ENCODE data around the gene RDH8. TPM values are rescaled to one million over a fixed set of nuclear protein-coding genes. Genes with fewer than 3 reads are reported as not detected.

The RDH8 gene
- polyA plus RNA-seq, 1 of the 3 experiments (the other 2 are of a cell fraction): not detected

GRCh38 chr19:10006752-10007323, 6.4 kb upstream of the RDH8 start:
- Histone ChIP-seq H3K4me1 (ENCODE audit: control insufficient read depth in 1 of 2, insufficient read depth in 2 of 2, low read depth in 1 of 2, low read length in 1 of 2) (no peaks in the 10 kb centered on the region), H3F3A (replicated peaks; ENCODE audit: insufficient read depth) (peaks cover 6% of the 10 kb centered on the region), H3K4me2 (no peak overlapping the region), H4K20me1 (ENCODE audit: insufficient read depth) (no peaks in the 10 kb centered on the region), H3K9ac (no peak overlapping the region), H3K9me3 (no peaks in the 10 kb centered on the region), H3K36me3 (replicated peaks in 1 of 2; ENCODE audit: control insufficient read depth in 1 of 2, insufficient read depth in 2 of 2, low read length in 1 of 2) (no peaks in the 10 kb centered on the region), H3K9me2 (no peaks in the 10 kb centered on the region), H3K27ac (ENCODE audit: low read depth in 2 of 2, low read length in 1 of 2) (no peak overlapping the region), H2AFZ (ENCODE audit: low read depth) (no peak overlapping the region), H3K4me3 (ENCODE audit: low read depth in 2 of 2, low read length in 1 of 2) (no peak overlapping the region), H3K79me2 (ENCODE audit: insufficient read depth) (no peaks in the 10 kb centered on the region), H3K27me3 (ENCODE audit: insufficient read depth) (peaks cover 23% of the 10 kb centered on the region; the same call in 1 of the 2 replicates)
- POLR2A ChIA-PET: no interaction called here
- TF ChIP-seq TAF1 (IDR thresholded peaks at IDR 0.05; ENCODE audit: borderline replicate concordance, low read depth, low read length) (no peak), FOXM1 (IDR thresholded peaks at IDR 0.05; ENCODE audit: low read depth) (no peak), POLR2AphosphoS5 (IDR thresholded peaks at IDR 0.05; ENCODE audit: low read depth, low read length) (no peak), NRF1 (IDR thresholded peaks at IDR 0.05; ENCODE audit: low read depth, low read length) (no peak), CHD2 (IDR thresholded peaks at IDR 0.05; ENCODE audit: low read length, partially characterized antibody) (no peak), FOSL2 (IDR thresholded peaks at IDR 0.05; ENCODE audit: borderline replicate concordance, low read depth) (no peak), RAD21 (IDR thresholded peaks at IDR 0.05; ENCODE audit: low read length) (no peak), MEF2A (IDR thresholded peaks at IDR 0.05; ENCODE audit: borderline replicate concordance, low read depth) (no peak), USF2 (IDR thresholded peaks at IDR 0.05; ENCODE audit: borderline replicate concordance, low read depth, low read length) (no peak), TEAD4 (IDR thresholded peaks at IDR 0.05; ENCODE audit: borderline replicate concordance, insufficient read depth) (no peak)
- TF ChIP-seq, protein P1, sequence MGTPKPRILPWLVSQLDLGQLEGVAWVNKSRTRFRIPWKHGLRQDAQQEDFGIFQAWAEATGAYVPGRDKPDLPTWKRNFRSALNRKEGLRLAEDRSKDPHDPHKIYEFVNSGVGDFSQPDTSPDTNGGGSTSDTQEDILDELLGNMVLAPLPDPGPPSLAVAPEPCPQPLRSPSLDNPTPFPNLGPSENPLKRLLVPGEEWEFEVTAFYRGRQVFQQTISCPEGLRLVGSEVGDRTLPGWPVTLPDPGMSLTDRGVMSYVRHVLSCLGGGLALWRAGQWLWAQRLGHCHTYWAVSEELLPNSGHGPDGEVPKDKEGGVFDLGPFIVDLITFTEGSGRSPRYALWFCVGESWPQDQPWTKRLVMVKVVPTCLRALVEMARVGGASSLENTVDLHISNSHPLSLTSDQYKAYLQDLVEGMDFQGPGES (IDR thresholded peaks at IDR 0.05; ENCODE audit: low read depth, low read length): no peak
- TF ChIP-seq, protein P2, sequence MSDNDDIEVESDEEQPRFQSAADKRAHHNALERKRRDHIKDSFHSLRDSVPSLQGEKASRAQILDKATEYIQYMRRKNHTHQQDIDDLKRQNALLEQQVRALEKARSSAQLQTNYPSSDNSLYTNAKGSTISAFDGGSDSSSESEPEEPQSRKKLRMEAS (IDR thresholded peaks at IDR 0.05; ENCODE audit: low read depth): no peak
- TF ChIP-seq, protein P3, sequence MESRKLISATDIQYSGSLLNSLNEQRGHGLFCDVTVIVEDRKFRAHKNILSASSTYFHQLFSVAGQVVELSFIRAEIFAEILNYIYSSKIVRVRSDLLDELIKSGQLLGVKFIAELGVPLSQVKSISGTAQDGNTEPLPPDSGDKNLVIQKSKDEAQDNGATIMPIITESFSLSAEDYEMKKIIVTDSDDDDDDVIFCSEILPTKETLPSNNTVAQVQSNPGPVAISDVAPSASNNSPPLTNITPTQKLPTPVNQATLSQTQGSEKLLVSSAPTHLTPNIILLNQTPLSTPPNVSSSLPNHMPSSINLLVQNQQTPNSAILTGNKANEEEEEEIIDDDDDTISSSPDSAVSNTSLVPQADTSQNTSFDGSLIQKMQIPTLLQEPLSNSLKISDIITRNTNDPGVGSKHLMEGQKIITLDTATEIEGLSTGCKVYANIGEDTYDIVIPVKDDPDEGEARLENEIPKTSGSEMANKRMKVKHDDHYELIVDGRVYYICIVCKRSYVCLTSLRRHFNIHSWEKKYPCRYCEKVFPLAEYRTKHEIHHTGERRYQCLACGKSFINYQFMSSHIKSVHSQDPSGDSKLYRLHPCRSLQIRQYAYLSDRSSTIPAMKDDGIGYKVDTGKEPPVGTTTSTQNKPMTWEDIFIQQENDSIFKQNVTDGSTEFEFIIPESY (IDR thresholded peaks at IDR 0.05; ENCODE audit: borderline replicate concordance, low read depth): no peak
- CTCF ChIA-PET: interaction anchor here (0.8 to 5.3 kb wide), 3 partner anchors 10 to 76 kb away, joined by 3 to 27 read pairs (median 8); no protein-coding TSS in a partner anchor
- DNase-seq: no peak

Measured in SK-N-SH (cell line).